ENCODE measurements around the gene SMIM11.

- TF ChIP-seq POLR2A (IDR thresholded peaks at IDR 0.05; ENCODE audit: low read depth, low read length) (no peak), TAF1 (IDR thresholded peaks at IDR 0.05; ENCODE audit: low read depth, low read length) (no peak)
These were observed 19.7 kb upstream of the SMIM11 start for GRCh38 chr21:34355570-34355969.
